NCI-H526 treated with DMSO at 0.1 percent for 48 hours (cell line): Measurements from ENCODE around the gene RETREG2.

Source experiments
- DNase-seq: peaks from one replicate; lab custom pipeline; 2025; lab: John Stamatoyannopoulos, UW

Gene RETREG2

DNA sequence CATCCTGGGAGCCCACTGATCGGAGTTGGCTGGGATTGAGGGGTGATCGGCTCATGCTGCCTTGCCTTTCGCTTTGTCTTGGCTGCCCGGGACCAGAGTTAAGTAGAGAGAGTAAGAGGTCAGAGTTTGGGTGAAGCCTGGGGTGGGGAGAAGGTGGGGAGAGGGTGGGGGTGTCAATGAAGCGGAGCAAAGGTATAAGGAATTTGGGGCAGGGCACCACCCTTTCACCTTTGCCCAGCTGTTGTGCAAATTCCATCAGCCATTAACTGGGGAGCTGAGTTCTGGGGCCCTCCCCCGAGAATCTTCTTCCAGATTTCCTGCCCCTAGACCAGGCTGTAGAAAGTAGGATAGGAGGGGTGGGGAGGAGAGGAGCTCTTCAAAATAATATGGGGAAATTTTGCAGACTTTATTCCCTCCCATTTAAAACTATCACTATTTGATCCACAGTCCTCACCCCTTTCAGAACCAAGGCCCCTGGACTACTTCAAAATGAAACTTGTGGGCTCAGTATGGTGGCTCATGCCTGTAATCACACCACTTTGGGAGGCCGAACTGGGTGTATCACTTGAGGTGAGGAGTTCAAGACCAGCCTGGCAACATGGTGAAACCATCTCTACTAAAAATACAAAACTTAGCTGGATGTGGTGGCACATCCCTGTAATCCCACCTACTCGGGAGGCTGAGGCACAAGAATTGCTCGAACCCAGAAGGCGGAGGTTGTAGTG is 8.0 kb upstream of the RETREG2 start, which contains the start of gene SLC23A3:
Gene SLC23A3 (minus strand): TSS at position 100 of the 725 bp plus-strand sequence. CDS start 45 bp downstream, at position 55.
- no peak for DNase-seq

GRCh38 chr2:219171231-219171651 is 6.8 kb upstream of the RETREG2 start:
- DNase-seq, result no peak

DNA sequence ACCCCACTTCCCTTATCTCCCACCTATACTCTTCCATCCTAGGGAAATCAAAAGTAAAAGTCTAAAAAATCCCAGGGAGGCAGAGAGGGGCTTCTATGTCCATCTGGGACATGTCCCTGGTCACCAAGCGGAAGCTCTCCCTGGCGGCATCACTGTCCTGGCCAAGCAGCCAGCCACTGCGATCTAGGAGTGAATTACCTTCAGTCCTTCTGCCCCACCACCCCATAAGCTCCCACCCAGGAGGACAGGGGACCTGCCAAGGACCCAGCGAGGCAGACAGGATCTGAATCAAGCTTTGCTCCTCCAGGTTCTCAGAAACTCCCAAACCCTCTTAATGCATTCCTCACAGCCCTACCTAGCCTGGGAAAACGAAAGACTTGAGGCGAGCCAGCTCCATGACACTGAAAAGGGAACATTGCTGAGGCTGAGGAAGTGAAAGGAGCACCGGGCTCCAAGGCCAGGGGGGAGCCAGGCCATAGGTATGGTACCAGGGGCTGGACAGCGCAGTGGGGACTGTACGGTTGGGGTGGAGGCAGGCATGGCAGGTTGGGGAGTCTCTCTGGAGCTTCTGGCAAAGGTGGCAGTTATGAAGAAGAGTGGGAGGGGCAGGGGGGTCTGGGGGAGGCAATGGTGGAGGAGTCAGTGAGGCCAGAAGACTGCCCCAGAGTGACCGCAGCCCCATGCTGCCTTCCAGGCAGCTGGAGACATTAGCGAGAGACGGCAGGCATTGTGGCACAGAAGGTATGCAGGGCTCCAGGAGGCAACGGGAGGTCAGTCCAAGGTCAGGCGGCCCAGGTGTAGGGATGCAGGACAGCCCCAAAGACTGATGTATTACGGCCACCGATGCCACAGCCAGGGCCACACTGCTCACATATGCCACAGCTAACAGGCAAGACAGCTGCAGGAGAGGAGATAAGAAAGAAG is 5.6 kb upstream of the RETREG2 start:
- DNase-seq, result no peak

DNA sequence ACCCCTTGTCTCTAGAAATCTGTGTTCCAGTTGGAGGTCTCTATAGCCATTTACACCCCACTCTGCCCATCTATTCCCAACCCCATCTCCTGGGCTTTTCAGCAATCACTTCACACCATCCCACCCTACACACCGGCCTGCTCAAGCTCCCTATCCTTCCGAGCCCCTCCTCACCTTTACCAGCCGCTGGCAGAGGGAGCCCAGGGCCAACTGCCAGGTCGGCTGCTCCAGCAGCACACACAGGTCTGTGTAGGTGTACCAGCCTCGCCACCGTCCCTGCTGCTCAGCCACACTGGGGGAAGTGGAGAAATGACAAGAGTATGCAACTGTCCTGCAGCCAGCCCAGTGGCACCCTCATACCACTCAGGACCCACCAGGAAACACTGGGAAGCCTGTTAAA is 4.9 kb upstream of the RETREG2 start:
- DNase-seq, result no peak

GRCh38 chr2:219174146-219174545 is 3.9 kb upstream of the RETREG2 start:
- no peak for DNase-seq

DNA sequence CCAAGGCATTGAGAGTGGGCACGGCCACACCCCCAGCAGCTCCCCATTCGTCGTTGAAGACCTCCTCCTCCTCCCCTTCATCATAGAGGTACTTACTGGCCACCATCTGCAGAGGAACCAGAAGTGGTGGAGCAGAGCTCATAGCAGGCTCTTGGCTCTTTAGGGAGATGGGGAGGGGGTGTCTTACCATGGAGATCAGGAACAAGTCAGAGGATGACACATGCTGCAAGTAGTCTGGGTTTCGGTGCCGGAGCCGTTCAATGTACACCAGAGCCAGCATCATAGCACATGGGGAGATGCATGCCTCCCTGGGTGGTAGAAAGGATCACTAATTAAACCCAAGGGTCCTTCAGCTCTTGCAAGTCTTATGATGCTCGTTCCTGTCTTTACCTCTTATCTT is 3.3 kb upstream of the RETREG2 start:
- no peak for DNase-seq

GRCh38 chr2:219175486-219175885 is 2.6 kb upstream of the RETREG2 start:
- DNase-seq, result no peak

GRCh38 chr2:219175928-219176817 is 1.9 kb upstream of the RETREG2 start:
- peak; percentile 52 for DNase-seq

DNA sequence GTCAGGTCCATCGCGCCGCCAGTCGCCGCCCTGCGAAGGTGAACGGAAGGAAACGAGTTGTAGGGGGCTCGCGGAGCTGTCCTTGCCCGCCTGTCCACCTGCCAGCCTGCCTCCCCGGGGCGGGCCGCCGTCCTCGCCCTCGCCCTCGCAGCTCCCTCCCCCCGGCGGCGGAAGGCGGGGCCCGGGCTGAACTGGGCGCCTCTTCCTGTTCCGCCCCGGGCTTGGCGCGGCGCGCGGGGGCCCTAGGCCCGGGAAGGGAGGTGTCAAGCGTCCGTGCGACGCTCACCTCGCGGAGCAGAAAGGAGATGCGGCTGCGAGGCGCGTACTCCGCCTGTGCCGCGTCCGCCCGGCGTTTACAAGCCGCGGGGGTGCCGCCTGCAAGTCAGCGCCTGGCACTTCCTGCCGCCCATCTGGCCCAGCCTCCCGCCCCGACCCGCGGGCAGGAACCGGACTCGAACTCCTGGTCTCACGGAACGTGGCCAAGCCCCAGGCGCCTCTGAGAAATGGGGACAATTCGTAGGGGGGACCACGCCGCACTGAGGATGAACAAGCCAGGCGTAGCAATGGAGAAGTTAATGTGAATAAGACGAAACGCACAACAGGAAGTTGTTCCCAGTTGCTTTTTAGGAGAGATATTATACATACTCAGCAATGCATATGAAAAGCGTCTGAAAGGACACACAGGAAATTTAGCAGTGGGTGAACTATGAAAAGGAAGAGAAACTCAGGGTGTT is 1.1 kb upstream of the RETREG2 start, which contains the start of gene CNPPD1:
Gene CNPPD1 (minus strand): TSS at position 108 of the 734 bp plus-strand sequence. CDS start 97 bp downstream, at position 11.
- DNase-seq, result peak; percentile 76

DNA sequence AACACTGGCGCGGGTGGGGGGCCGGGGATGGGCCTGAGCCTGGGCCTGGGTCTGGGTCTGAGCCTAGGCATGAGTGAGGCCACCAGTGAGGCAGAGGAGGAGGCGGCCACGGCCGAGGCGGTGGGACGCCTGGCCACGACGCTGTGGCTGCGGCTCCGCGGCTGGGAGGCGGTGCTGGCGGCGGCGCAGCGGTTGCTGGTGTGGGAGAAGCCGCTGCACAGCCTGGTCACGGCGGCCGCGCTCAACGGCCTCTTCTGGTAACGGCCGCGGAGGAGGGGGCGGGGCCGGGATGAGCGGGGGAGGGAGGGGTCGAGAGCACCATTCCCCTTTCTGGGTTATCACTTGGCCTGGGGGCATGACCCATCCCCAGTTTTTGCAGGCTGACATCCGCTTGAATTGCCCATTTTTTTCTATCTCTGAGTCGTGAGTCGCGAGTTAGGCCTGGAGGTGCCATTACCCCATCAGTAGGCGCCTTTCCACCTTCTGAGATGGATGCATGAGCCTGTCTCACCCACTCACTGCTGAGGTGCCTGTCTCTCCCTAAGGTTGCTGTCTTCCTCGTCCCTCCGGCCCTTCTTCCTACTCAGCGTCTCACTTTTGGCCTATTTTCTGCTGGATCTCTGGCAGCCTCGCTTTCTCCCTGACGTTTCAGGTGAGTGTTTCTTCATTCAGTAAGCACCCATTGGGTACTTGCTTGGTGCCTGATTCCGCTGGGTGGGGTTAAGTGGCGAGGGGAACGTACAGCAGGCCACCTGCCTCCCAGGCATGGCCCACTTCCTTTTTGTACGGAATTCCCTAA is 501 bp downstream of the RETREG2 start:
- DNase-seq, result peak; percentile 10

DNA sequence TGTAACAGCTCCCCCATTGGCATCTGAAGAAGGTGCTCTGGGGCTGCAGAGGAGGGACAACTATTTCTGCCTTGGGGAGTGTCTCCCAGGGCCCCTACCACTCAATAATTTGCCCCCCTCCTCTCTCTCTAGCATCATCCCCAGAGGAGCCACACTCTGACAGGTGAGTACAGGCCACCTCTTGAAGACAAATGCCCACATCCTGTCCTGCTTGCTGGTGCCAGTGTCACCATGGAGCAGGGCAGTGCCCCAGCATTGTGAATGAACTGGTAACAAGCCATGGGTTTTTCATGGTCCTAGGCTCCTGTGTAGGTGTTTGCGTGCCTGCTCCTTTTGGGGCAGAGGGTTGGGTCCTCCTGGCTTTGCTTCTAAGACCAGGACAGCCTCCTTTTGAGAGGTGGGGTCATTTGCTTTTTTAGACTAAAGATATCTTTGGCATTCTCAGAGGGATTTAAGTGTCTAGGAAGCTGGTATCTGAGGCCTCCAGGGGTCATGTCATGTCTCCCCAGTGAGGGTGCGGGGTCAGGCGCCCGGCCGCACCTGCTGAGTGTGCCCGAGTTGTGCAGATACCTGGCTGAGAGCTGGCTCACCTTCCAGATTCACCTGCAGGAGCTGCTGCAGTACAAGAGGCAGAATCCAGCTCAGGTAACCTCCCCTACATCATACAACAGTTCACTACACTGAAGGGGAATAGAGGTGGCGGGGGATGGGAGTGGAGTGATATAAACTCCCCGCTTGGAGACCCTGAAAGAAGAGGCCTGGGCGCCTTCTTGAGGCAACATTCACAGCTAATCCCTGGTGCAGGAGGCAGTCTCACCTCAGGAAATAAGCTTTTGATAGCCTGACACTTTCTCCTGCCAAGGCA is 1.8 kb downstream of the RETREG2 start:
- no peak for DNase-seq

DNA sequence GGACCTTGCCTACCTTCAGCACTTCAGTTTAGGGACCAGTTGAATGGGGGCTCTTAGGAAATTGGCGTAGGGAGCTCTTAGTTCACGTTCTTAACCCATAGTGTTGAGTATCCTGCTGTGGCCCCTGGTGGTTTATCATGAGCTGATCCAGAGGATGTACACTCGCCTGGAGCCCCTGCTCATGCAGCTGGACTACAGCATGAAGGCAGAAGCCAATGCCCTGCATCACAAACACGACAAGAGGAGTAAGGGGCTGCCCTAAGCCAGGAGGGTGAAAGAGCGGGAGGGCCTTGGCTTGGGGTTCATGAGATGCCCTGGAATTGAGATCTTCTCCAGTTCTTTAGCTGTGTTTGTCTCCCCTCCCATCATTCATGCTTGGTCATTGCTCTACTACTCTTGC is 2.9 kb downstream of the RETREG2 start:
- DNase-seq, result no peak

GRCh38 chr2:219181531-219181930 is 3.5 kb downstream of the RETREG2 start:
- DNase-seq, result no peak

- DNase-seq, result no peak
These were observed 4.5 kb downstream of the RETREG2 start for GRCh38 chr2:219182331-219183150.

- no peak for DNase-seq
These were observed 5.2 kb downstream of the RETREG2 start for GRCh38 chr2:219183151-219183772.

- DNase-seq, result no peak
These were observed 6.0 kb downstream of the RETREG2 start for GRCh38 chr2:219184121-219184520.

- DNase-seq, result no peak
These were observed 8.8 kb downstream of the RETREG2 start for GRCh38 chr2:219186754-219187456.
